GM23338 (cell line): ENCODE data around the gene RFX2. TPM values are rescaled to one million over a fixed set of nuclear protein-coding genes. Genes with fewer than 3 reads are reported as not detected.

ENCODE experiments used
- ATAC-seq: fragments of 200-7000 bp; cut with Tn5 transposase; 3 replicates; pipeline ENCODE4 v1.9.1; 2020
- DNase-seq: peaks from one replicate; pipeline ENCODE4 v3.0.0-alpha.2; 2015; ENCODE audit warnings: low spot score
- H2AFZ ChIP-seq: fragments of 200-600 bp; sonication (generic); 2 replicates; pipeline ENCODE4 v1.8.0; 2016; ENCODE audit warnings: antibody characterized with exemption, mild to moderate bottlenecking, moderate library complexity
- H3F3A ChIP-seq: fragments of 200-600 bp; sonication (generic); replicated peaks from 2 replicates; pipeline ENCODE4 v1.8.0; 2017; ENCODE audit warnings: antibody characterized with exemption, mixed run types, low read depth
- H3K27ac ChIP-seq: fragments of 200-600 bp; sonication (generic); 2 replicates; pipeline ENCODE4 v1.6.1; 2016; ENCODE audit warnings: low read depth
- H3K27me3 ChIP-seq: fragments of 200-600 bp; sonication (generic); 2 replicates; pipeline ENCODE4 v1.8.0; 2016; ENCODE audit warnings: mild to moderate bottlenecking, mixed run types, moderate library complexity; ENCODE audit not compliant: insufficient read depth
- H3K36me3 ChIP-seq: fragments of 200-600 bp; sonication (generic); 2 replicates; pipeline ENCODE4 v1.8.0; 2016; ENCODE audit warnings: mild to moderate bottlenecking; ENCODE audit not compliant: insufficient read depth
- H3K4me1 ChIP-seq: fragments of 200-600 bp; sonication (generic); 2 replicates; pipeline ENCODE4 v1.8.0; 2016; ENCODE audit warnings: mild to moderate bottlenecking, moderate library complexity; ENCODE audit not compliant: insufficient read depth
- H3K4me2 ChIP-seq: fragments of 200-600 bp; sonication (generic); 2 replicates; pipeline ENCODE4 v1.7.1; 2017; ENCODE audit warnings: mixed run types
- H3K4me3 ChIP-seq: fragments of 200-600 bp; sonication (generic); 2 replicates; pipeline ENCODE4 v1.6.1; 2016; ENCODE audit warnings: mixed run types
- H3K79me2 ChIP-seq: fragments of 200-600 bp; sonication (generic); replicated peaks from 2 replicates; pipeline ENCODE4 v1.8.0; 2017; ENCODE audit warnings: mild to moderate bottlenecking; ENCODE audit not compliant: insufficient read depth
- H3K9me2 ChIP-seq: fragments of 200-600 bp; sonication (generic); 2 replicates; pipeline ENCODE4 v1.8.0; 2017; ENCODE audit not compliant: insufficient read depth
- H4K20me1 ChIP-seq: fragments of 200-600 bp; sonication (generic); replicated peaks from 2 replicates; pipeline ENCODE4 v1.8.0; 2017; ENCODE audit warnings: mild to moderate bottlenecking; ENCODE audit not compliant: insufficient read depth
- H3K27ac Mint-ChIP-seq: 2 replicates; pipeline ENCODE4 v1.8.0; 2020; ENCODE audit warnings: inconsistent platforms, mild to moderate bottlenecking, moderate library complexity, mixed read lengths
- H3K27me3 Mint-ChIP-seq: 3 replicates; pipeline ENCODE4 v1.8.0; 2022; ENCODE audit warnings: low read depth, mild to moderate bottlenecking, moderate library complexity, mixed read lengths, inconsistent platforms; ENCODE audit not compliant: insufficient read depth, poor library complexity
- H3K36me3 Mint-ChIP-seq: 3 replicates; pipeline ENCODE4 v1.8.0; 2021; ENCODE audit warnings: low read depth, mild to moderate bottlenecking, inconsistent platforms, moderate library complexity, mixed read lengths
- H3K4me1 Mint-ChIP-seq: 3 replicates; pipeline ENCODE4 v1.8.0; 2020; ENCODE audit warnings: mild to moderate bottlenecking, inconsistent platforms, mixed read lengths
- H3K4me3 Mint-ChIP-seq: 3 replicates; pipeline ENCODE4 v1.8.0; 2021; ENCODE audit warnings: moderate library complexity, mild to moderate bottlenecking, inconsistent platforms, mixed read lengths
- H3K9me3 Mint-ChIP-seq: 3 replicates; pipeline ENCODE4 v1.8.0; 2020; ENCODE audit warnings: moderate library complexity, mild to moderate bottlenecking, inconsistent platforms, mixed read lengths
- CTCF ChIP-seq, 2 experiments: fragments of 200-600 bp in 1 of 2; sonication (generic) in 1 of 2; conservative IDR thresholded peaks; 2 replicates each; pipeline versions ENCODE4 v1.5.1 to v1.6.1; 2016 to 2017; ENCODE audit warnings: antibody characterized with exemption in 2 of 2, low read depth in 2 of 2, mild to moderate bottlenecking in 2 of 2, moderate library complexity in 1 of 2
- EZH2 ChIP-seq: fragments of 200-600 bp; sonication (generic); IDR thresholded peaks from one replicate; pipeline ENCODE4 v1.8.0; 2017; ENCODE audit warnings: antibody characterized with exemption, mild to moderate bottlenecking, low read depth; ENCODE audit not compliant: unreplicated experiment
- EZH2phosphoT487 ChIP-seq: fragments of 200-600 bp; sonication (generic); IDR thresholded peaks from one replicate; pipeline ENCODE4 v1.8.1; 2018; ENCODE audit warnings: antibody characterized with exemption; ENCODE audit not compliant: unreplicated experiment
- NANOG ChIP-seq: IDR thresholded peaks from 2 replicates; pipeline ENCODE4 v1.6.1; 2016; ENCODE audit warnings: antibody characterized with exemption, borderline replicate concordance
- STAT1 ChIP-seq: IDR thresholded peaks from one replicate; pipeline ENCODE4 v1.6.1; 2016; ENCODE audit warnings: antibody characterized with exemption; ENCODE audit not compliant: unreplicated experiment
- ZNF331 ChIP-seq: fragments of 250-450 bp; sonication (Bioruptor Pico); IDR thresholded peaks from 2 replicates; pipeline ENCODE4 v1.5.0; 2020; ENCODE audit warnings: low read depth, mild to moderate bottlenecking, moderate library complexity
- polyA plus RNA-seq: library from polyadenylated mRNA; unstranded; fragments of >200 nt; fragmentation: Nextera tagmentation; extraction: Ambion mirVana; gene quantifications from 2 replicates; pipeline ENCODE4 v1.2.1, GENCODE V29; 2016
- total RNA-seq: library from RNA; depleted of rRNA; stranded (reverse); fragments of >200 nt; shearing (Covaris generic); gene quantifications from 2 replicates; pipeline ENCODE4 v1.2.3, GENCODE V29; 2014
- TF ChIP-seq, protein P1 (sequence below): IDR thresholded peaks from one replicate; pipeline ENCODE4 v1.6.1; 2018; ENCODE audit warnings: antibody characterized with exemption; ENCODE audit not compliant: unreplicated experiment

The RFX2 gene
- total and polyA plus RNA-seq, 2 experiments from 2014 or later, result 4.6 to 13.0 TPM

- no peaks in the 10 kb centered on the region for H3K27me3 ChIP-seq
Observed at GRCh38 chr19:6038634-6039405, 71.5 kb downstream of the RFX2 start.

More at GRCh38 chr19:6038634-6039405, 71.5 kb downstream of the RFX2 start:
- Histone ChIP-seq H3K36me3 (no peaks in the 10 kb centered on the region), H3K79me2 (no peaks in the 10 kb centered on the region), H4K20me1 (0 out of 2 replicates have a peak, but pooled peaks cover 3% of the 10 kb centered on the region), H3F3A (no peaks in the 10 kb centered on the region), H3K27ac (no peak overlapping the region), H3K4me3 (no peak overlapping the region), H3K4me2 (no peak overlapping the region), H2AFZ (no peak overlapping the region), H3K9me2 (no peaks in the 10 kb centered on the region), H3K4me1 (no peaks in the 10 kb centered on the region)
- TF ChIP-seq, protein P1, sequence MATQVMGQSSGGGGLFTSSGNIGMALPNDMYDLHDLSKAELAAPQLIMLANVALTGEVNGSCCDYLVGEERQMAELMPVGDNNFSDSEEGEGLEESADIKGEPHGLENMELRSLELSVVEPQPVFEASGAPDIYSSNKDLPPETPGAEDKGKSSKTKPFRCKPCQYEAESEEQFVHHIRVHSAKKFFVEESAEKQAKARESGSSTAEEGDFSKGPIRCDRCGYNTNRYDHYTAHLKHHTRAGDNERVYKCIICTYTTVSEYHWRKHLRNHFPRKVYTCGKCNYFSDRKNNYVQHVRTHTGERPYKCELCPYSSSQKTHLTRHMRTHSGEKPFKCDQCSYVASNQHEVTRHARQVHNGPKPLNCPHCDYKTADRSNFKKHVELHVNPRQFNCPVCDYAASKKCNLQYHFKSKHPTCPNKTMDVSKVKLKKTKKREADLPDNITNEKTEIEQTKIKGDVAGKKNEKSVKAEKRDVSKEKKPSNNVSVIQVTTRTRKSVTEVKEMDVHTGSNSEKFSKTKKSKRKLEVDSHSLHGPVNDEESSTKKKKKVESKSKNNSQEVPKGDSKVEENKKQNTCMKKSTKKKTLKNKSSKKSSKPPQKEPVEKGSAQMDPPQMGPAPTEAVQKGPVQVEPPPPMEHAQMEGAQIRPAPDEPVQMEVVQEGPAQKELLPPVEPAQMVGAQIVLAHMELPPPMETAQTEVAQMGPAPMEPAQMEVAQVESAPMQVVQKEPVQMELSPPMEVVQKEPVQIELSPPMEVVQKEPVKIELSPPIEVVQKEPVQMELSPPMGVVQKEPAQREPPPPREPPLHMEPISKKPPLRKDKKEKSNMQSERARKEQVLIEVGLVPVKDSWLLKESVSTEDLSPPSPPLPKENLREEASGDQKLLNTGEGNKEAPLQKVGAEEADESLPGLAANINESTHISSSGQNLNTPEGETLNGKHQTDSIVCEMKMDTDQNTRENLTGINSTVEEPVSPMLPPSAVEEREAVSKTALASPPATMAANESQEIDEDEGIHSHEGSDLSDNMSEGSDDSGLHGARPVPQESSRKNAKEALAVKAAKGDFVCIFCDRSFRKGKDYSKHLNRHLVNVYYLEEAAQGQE, result no peak
- no peak for TF ChIP-seq STAT1
- no peak for TF ChIP-seq EZH2phosphoT487
- no peak for TF ChIP-seq EZH2
- no peak for TF ChIP-seq ZNF331 (CRISPR knock-in tag)
- TF ChIP-seq NANOG, result no peak
- TF ChIP-seq CTCF (conservative IDR thresholded peaks at IDR 0.05; ENCODE audit: low read depth in 2 of 2), result no peak
- no peak for ATAC-seq
- Mint-ChIP-seq H3K9me3 (no peaks in the 10 kb centered on the region), H3K4me3 (no peak overlapping the region), H3K36me3 (no peaks in the 10 kb centered on the region), H3K4me1 (no peaks in the 10 kb centered on the region), H3K27me3 (peaks cover 3% of the 10 kb centered on the region), H3K27ac (no peak overlapping the region)
- no peak for DNase-seq
